HG02759 (cell line): ENCODE data around the gene TARS3.

ENCODE experiments used
- ATAC-seq: cut with Tn5 transposase; IDR thresholded peaks from one replicate; pipeline ENCODE4 v1.9.1; 2021; ENCODE audit warnings: mild to moderate bottlenecking, moderate library complexity; ENCODE audit not compliant: unreplicated experiment

Gene TARS3

DNA sequence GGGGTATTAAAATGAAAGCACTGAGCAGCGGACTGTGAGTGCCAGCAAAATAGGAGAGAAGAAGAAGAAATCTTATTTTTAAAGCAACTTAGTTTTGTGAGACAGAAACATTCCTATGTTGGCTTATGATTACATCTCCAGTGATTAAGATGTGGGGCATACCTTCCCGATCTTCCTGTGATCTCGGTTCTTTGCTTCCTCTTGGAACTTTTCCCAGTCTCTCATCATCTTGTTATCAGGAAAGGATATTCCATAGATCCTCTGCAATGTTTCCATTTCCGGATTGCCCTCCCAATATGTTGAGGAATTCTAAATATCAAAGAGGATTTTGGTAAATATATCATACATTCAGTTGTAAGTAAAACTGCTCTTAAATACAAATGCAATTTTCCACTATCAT, 22.2 kb downstream of the TARS3 start:
- no peak for ATAC-seq

DNA sequence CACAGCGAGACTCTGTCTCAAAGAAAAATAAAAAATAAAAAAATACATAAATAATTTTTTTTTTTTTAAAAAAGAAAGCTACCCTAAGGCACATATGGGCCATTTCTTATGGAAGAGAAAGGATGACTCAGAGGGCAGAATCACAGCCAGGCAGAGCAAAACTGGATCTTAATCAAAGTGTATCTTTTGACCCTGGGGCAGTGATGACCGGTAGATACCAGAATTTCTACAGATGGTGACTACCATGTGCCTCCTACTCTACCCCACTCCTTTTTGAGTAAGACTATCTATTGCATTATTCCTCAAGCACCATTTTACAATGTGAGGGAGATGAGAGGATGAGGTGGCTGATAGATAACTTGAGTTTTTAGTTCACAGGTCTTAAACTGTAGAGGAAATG, 26.0 kb downstream of the TARS3 start:
- ATAC-seq, result no peak

DNA sequence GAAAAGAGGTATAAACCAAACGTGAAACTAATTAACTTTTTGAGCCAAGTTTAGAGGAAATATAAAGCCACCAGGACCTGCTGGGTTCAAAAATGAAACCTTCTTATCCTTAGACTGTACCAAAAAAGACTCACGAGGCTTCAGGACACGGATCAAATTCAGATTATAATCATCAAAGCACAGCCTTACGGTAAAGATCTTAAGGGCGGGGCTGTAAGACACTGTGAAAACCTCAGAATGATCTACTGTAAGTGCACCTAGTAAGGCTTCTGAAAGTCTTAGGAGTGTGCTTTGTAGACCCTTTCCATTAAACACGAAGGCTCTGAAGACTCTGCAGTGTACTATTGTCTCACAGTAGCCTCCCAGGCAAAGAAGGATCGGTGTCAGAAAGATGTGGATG, 26.8 kb downstream of the TARS3 start:
- ATAC-seq, result no peak

DNA sequence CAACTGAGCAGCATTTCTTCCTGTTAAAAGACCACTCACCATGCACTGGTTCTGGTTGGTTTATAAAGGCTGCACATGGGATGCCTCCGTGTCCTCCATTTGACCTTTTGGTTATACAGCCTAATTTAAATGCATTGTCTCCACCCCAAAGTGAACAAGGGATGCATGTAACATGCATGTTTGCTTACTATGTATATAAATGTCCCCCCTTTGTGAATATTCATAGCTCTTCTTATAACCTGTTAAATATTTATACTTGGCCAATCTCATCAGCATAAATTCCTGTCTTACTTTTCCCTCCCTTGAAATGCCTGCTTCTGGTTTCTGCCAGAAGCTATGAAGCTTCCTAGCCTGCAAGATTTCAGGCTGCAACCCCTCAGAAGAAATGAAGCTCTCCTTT, 27.4 kb downstream of the TARS3 start:
- no peak for ATAC-seq

DNA sequence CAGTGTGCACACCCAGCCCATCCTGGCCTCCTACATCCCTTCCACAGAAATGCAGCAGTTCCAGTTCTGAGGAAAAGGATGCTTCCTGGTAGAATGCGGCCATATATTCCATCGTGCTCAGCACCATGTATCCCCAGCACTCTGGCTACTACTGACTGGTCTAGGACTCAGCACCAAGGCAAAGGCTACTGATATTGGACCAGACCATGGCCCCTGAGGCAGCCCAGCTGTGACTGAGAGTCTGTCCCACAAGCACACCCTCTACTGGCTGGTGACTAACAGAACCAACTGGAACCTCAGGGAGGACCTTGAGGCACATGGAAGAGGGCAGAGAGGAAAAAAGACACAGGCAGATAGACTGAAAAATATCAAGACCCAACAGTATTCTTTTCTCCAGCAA, 30.0 kb downstream of the TARS3 start:
- no peak for ATAC-seq

DNA sequence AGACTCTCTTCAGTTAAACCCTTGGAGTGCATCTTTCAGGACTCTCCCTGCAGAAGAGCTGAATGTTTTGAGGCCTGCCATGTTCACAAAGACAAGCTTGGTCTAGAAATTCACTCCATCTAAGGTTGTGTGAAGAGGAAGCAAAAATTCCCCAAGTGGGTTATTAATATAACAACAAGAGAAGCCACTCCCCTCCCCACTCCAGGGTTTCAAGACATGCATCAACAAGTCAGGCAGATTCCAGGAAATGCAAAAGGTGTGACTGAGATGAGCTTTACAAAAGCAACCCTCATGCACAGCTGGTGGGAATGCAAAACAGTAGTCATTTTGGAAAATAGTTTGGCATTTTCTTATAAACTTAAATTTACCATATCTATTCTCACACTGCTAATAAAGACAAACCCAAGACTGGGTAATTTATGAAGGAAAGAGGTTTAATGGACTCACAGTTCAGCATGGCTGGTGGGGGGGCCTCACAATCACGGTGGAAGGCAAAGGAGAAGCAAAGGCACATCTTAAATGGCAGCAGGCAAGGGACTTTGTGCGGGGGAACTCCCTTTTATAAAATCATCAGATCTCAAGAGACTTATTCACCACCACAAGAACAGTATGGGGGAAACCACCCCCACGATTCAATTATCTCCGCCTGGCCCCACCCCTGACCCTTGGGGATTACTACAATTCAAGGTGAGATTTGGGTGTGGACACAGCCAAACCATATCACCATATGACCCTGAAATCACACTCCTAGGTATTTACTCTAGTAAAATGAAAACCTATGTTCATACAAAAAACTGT, 31.3 kb downstream of the TARS3 start:
- no peak for ATAC-seq

DNA sequence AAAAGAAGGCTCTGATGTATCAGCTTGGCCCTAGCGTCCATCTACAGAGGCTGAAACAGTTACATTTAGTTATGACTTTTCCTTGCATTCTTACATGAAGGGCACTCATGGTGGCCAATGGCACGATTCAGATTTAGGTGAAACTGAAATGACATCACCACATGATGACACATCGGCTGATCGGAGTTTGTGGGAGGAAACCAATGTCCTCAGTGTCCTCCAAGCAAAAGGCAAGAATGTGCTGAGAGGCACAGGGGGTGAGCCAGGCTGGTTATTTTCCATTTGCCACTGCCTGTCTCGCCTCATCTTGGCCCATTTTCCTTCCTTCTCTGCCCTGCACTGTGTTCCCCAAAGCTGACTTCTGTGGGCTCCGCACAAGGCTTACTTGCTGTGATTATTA, 34.4 kb downstream of the TARS3 start:
- no peak for ATAC-seq

DNA sequence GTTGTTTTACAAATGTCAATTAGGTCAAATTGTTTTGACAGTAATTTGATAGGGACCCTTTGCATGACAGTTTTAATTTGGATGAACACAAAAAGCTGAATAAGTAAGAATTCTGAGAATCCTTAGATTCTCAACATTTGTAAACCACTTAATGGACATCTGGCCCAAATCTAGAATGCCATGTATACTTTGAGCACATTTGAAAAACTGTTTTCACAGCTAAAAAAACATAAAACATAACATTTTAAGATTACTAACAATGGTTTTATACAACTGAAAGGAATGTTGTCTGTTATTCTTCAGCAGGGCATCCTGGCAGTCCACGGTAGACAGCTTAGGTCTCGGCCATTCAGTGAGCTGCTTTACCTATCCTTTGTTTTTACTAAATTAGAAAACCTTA, 37.6 kb downstream of the TARS3 start:
- no peak for ATAC-seq

DNA sequence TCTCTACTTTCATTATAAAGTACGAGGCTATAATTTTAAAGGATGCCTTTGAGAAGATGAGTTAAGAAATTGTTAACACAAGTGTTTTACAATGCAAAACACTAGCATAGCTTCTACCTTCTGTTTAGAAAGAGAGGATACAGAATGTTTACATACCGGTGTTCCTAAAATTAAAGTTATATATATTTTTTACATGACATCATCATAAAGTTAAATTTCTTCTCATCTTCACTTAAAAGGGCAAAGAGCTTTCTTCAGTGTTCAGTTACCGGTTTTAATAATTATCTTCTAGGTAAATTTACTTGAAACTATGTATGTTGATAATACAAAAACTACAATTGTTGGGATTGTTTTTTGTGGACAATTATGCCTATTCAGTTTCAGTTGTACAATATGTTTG, 39.4 kb downstream of the TARS3 start:
- no peak for ATAC-seq

DNA sequence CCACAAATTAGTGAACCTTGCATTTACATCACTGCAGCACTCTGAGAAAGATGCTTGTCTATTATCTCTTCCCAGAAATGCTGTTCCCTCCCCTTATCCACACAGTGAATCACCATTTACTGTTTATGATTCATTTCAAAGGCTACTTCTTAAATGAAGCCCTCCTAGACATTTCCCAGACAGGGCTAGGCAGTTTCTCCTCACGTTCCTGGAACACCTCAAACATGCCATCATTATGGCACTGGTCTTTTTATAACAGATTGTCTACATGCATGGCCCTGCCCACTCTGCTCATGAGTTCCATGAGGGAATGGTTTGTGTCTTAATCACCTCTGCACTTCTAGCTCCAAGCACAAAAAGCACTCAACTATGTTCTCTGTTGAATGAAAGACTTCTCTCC, 39.9 kb downstream of the TARS3 start:
- no peak for ATAC-seq

DNA sequence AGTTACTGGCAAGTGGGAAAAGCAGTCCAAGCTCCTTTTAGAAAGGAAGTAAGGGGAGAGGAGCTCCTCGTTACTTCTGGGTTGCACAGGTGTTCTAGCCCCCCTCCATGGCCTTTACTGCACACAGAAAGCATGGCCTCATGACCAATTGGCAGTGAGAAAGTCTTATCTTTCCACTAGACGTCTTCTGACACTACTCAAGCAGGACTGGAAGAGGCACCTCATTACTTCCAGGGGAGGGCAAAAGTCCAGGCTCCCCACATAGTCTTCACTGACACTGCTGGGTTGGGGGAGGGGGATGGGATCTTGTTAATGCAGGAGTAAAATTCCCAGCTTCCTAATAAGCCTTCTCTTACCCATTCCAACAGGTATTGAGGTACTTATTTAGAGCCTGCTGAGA, 44.5 kb downstream of the TARS3 start:
- ATAC-seq, result no peak

DNA sequence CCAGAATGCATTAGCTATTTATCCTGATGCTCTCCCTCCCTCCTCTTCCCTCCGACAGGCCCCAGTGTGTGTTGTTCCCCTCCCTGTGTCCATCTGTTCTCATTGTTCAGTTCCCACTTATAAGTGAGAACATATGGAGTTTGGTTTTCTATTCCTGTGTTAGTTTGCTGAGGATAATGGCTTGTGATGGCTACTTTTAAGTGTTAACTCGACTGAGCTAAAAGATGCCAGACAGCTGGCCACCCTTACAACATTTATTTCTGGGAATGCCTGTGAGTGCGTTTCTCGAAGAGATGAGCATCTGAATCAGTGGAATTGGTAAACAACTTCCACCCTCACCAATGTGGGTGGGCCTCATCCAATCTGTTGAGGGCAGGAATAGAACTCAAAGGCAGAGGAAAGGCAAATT, 47.3 kb downstream of the TARS3 start:
- no peak for ATAC-seq

DNA sequence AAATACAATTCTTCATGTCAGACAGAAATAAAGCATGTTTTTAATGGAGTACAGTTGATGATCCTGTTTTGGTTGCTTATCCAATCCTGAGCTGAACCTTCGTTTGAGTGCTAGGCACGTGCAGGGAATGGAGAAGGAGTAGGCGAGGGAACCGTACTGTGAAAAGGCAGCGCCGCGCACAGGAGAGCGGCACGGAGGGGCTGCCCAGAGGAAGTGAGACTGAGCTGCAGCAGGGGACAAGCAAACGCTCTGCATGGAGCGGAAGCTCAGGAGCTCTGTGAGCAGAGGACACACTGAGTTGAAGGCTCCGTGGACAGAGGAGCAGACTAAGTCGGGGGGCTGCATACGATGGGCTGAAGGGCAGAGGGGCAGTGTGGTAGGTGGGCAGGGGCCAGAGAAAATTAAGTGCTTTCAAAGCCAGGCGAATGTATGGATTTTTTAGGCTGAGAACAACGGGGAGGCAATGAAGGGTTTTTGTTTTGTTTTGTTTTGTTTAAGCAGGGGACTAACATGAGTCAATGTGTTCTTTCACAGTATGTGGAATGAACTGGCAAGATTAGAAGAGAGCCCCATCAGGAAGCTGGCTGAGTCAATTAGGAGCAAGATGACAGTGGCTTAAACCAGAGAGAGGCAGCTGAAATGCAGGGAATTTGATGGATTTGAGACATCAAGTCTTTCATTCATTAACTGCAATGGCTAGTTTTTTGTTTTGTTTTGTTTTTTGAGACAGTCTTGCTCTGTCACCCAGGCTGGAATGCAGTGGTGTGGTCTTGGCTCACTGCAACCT, 48.3 kb downstream of the TARS3 start:
- no peak for ATAC-seq

DNA sequence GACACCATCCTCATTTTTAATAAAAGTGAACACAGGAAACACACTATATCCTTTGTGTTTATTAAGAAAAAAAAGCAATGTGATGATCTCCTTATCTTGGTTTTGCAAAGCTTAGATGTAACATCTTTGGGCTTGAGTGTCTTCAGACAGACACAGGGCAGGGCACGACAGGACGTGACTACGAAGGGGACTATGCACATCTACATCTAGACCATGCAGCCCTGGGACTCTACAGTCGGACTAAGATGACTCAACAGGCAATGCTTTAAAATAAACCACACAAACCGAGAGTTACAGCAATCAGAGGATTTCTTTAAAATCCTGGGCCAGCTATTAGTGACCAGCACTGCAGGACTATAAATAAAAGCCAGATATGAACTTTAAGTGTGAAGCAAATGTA, 49.3 kb downstream of the TARS3 start:
- ATAC-seq, result no peak

DNA sequence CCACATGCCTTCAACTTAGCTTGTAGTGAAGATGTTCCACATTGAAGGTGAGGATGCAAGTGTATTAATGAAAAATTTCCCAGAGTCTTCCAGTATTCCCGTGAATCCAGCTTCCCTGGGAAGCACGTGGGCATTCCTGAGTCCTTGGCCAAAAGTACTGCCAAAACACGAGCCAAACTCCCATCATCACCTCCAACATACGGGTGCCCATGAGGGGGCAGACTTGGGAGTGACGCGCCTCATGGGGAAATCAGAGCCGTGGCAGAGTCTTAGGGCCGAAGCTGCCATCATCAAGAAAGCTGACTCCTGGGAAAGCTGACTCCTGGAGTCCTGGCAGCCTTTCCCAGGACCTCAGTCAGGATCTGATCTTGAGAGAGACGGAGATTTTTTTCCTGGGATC, 52.0 kb downstream of the TARS3 start:
- no peak for ATAC-seq

DNA sequence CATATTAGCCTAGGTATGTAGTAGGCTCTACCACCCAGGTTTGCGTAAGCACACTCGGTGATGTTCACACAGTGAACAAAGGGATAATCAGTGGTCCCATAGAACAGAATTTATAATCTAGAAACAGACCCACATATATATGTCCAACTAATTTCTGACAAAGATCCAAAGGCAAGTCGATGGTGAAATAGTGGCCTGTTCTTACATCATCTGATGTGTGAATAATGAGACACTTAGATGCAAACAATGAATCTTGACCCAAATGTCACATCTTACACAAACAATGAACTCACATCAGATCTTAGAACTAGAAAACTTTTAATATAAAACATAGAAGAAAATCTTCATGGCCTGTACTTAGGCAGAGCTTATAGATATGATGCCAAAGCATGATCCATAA, 54.5 kb downstream of the TARS3 start:
- no peak for ATAC-seq

DNA sequence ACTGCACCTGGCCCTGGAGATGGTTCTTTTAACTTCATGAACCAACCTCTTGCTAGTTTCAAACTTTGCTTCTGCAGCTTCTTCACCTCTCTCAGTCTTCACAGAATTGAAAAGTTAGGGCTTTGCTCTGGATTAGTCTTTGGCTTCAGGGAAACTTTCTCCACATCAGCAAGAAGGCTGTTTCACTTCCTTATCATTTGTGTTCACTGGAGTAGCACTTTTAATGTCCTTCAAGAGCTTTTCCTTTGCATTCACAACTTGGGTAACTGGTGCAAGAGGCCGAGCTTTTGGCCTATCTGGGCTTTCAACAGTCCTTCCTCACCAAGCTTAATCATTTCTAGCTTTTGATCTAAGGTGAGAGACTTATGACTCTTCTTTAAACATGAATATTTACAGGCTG, 56.4 kb downstream of the TARS3 start:
- ATAC-seq, result no peak

DNA sequence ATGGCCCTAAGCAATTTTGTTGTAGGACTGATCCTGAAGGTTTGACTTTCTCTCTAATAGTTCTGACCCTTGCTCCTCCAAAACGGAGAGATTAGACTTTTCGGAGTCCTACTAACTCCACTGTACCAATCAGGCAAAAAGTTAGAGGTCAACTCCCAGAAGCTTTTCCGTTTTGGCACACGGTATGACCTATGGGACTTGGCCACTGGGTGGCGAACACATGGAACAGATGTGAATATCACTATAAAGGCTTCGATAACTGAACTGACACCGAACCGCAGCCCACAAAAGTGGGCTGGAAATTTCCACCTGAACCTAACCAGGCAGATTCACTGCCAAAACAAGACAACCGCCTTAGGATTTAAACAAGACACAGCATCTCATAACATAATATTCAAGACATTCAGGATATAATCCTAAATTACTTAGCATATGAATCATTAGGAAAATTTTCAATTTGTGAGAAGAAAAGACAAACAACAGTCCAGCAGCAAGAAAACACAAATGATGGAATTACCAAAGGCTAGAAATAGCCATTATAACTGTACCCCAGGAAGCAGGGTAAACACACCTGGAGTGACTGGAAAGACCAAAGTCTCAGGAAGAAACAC, 59.9 kb downstream of the TARS3 start:
- ATAC-seq, result no peak

DNA sequence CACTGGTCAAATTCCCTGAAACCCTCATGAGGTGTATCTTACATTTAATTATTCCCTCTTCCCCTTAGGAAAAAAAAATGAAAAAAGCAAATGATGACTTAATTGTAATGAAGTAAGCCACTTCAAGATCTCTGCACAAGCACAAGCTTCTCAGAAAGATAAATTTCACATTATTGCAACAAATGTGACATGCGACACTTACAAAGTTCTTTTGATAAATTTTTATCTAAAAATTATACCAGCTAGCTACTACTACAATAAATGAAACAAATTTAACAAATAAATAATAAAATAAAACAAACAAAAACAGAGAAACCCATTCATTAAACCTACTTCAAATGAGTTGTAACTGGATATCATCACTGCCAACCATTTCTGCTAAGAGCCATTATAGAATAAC, 62.1 kb downstream of the TARS3 start:
- ATAC-seq, result no peak

DNA sequence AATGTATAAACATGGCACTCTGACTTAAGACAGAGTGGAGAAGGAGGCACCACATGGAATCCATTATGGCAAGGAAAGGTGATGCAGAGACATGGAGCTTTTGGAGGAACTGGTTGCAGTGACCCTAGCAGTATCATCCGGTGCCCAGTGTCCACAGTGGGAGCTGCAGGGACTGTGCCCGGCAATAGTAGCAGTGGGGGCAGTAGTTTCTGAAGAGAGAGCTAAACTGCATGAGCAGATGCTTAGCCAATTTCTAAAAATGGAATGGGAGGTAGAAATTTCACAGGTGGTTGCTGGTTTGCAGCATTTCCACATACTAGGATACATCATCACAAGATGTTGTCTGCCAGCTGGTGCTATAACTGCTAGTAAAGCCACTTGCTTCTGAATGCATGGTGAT, 64.3 kb downstream of the TARS3 start:
- ATAC-seq, result no peak

DNA sequence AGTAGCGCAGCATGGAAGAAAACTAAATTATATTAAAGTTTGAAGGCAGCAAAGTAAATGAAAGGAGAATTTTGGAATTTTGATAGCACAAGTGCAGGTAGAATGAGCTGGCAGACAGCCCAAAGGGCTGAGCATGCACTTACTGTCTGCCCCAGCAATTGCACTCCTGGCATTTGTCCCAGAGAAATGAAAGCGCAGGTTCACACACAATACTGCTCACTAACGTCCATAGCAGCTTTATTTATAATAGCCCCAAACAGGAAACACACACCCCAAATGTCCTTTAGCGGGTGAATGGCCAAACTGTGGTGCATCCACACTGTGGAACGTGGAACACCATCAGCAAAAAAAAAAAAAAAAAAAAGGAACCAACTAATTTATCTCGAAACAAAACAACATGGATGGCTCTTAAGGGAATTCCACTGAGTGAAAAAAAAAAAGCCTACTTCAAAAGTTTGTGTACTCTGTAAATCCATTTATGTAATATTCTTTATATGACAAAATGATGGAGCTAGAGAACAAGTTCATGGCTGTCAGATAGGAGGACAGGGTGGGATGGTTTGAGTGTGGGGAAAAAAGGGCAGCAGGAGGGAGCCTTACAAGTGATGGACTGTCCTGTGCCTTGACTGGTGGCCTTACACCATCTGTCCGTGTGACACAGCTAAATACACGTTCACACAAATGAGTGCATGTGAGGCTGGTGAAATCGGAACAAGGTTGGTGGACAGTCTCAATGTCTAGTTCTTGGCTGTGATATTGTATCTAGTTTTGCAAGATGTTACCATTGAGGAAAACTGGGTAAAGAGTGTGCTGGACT, 66.1 kb downstream of the TARS3 start:
- no peak for ATAC-seq
